ENCODE results near the gene CMTM1.
"Not testable (repeated sequence)": the region's sequence is repeated elsewhere in the genome, so short reads cannot be mapped to it uniquely, and the experiment has no call there.

Gene CMTM1

DNA sequence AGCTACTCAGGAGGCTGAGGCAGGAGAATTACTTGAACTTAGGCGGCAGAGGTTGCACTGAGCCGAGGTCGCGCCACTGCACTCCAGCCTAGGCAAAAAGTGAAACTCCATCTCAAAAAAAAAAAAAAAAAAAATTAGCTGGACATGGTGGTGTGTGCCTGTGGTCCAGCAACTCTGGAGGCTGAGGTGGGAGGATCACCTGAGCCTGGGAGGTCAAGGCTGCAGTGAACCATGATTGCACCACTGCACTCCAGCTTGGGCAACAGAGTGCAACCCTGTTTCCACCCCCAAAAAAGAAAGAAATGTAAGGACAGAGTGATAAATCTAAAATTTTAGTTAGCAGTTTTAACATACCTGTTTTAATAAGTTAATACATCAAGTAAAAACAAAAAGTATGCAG lies 30.3 kb downstream of the CMTM1 start:
- not testable (repeated sequence) for DNase-seq

DNA sequence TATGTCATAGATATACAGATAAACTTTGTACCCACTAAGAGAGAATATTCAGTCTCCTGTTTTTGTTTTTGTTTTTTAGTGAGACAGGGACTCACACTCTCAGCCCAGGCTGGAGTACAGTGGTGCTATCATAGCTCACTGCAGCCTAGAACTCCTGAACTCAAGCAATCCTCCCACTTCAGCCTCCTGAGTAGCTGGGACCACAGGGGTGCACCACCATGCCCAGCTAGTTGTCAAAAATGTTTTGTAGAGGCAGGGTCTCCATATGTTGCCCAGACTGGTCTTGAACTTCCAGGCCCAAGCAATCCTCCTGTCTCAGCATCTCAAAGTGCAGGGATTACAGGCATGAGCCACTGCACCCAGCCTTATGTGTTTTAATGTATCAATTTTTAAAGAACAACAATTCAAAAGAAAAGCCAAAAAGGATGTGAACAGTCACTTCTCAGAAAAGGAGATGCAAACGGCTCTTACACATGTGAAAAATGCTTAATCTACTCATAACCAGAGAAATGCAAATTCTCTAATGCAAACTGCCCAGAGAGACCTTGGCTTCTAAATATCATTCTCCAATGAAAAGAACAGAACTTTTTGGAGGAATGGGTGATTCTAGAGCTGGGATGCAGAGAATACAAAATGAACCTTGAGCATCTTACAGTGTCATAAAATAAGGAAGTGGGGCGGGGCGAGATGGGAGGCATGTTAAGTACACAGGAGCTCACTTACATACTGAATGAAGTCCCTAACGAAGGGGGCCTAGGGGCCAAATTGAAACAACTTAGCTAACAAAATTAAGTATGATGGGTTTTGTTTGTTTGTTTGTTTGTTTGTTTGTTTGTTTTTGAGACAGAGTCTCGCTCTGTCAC lies 31.0 kb downstream of the CMTM1 start:
- peak; percentile 67 for DNase-seq

DNA sequence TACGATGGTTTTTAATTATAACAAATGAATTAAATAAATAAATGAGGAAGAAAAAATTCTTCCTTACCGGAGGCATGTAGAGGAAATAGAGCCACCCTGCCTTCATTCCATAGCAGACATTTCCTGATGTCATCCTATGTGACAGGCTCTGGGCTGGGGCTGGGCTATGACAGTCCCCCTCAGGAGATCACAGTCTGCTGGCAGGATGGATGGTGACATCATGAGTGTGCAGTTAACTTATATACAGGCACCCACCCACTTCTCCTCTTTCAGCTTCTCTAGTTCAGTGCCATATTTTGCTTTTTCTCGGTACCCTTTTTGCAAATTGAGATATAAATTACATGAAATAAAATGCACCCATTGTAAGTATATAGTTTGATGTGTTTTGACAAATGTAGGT lies 31.9 kb downstream of the CMTM1 start:
- peak; percentile 45 for DNase-seq

DNA sequence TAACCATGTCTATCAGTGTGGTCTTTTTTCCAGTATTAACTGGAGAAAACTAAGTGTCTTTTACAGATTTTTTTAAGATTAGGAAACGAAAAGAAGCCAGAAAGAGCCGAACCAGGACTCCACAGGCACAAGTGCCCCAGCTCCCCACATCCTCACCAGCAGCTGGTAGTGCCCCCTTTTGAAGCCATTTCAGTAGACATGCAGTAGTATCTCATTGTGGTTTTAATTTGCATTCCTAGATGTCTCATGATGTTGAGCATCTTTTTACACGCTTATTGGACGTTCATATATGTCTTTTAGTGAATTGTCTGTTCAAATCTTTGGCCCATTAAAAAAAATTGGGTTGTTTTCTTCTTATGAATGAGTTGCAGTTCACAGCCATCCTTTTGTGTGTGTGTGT lies 33.5 kb downstream of the CMTM1 start:
- DNase-seq: no peak

DNA sequence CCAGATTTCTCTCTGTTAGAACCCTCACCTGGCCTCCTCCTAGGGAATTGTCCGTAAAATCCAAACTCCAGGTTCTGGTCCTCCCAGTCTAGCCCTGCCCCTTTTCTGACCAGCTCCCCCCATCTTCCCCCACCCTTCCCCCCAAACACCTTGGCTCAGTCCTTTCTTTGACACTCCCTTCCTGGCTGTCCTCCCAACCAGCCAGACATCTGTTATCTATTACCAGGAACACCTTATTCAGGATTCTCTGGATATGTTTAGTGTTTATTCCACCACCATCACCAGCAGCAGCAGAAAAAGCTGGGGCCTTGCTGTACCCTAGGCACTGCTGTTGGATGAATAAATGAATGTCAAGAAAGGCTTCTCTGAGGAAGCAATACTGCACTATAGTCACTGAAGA lies 34.2 kb downstream of the CMTM1 start:
- DNase-seq: no peak

DNA sequence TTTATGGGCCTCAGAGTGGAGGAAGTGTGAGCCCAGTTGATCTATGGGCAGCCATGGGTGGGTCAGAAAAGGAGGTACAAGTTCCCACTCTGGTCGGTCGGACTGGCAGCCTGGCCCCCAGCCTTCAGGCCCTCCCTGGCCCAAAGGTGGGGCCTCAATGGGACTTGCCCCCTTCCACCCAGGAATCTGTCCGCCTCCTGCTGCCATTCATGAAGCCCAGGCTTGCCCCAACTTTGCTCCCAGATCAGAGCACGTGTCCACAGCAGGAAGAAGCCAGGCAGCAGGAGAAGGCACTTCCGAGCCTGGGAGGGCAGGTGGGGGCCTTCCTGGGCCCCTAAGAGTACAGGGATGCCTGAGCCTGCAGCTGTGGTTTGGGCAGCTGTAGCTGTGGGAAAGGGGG lies 35.2 kb downstream of the CMTM1 start:
- no peak for DNase-seq

DNA sequence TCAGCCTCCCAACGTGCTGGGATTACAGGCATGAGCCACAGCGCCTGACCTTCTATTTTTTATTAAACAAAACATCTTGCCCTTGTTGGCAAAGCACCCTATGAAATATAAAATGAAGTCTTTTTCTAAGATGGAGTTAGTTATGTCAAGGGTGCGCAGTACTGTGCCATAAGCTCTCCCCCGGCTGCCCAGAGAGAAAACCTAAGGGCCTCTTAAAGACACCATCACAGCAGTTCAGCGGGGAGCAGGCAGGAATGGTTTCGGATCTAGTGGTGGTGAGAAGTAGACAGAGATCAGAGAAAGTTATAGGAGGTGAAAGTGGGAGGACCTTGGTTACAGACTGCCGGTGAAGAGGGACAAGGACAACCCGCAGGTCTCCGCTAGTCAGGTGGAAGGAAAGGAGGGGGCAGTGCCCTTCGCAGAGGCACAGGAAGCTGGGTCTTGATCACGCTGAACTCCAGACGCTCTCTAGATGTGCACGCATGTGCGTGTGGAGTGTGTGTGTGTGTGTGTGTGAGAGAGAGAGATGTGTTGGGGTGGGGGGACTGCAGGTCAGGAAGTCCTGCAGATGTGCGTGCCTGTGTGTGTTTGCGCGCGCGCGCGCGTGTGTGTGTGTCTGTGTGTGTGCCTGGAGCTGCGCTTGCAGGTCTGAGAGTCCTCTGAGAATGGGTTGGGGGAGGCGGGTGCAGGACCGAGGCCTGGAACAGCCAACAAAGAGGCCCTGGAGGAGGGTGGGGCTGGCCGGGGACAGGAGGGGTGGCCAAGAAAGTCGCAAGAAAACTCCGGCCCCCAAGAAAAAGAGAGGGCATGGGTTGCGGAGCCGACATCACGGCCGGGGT lies 37.5 kb downstream of the CMTM1 start:
- DNase-seq: peak; percentile 86

DNA sequence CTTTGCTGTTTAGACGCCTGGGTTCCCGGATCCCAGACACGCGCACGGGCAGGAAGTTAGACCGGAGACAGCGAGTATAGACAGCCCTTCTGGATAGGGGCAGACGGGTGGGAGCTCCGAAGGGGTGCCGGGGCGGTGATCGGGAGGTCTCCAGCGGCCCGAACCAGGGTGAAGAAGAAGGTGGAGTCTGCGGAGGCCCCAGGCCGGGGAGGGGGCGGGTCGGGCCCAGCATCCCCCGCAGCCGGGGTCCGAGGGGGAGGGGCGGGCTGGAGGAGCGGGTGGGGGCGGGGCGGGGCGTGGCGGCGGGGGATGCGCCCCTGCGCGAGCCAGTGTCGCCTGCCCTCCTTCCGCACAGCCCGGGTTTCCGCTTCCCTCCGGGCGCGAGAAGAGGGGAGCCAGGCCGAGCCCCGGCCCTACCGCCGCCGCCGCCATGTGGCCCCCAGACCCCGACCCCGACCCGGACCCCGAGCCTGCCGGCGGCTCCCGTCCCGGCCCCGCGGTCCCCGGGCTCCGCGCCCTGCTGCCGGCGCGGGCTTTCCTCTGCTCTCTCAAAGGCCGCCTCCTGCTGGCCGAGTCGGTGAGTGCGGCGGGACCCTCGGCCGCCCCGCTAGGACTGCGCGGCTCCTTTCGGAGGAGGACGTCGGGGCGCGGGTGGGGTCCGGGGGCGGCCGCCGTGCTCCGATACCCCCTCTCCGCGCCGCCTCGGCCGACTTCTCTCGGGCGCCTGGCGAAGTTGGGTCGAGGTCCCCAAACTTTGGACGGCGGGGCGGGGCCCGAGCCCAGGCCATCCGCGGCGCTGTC lies 38.3 kb downstream of the CMTM1 start, which contains the start of gene CMTM3:
Gene CMTM3, plus strand, starts transcription at position 329 of the 801 bp plus-strand sequence. Its CDS starts 102 bp downstream, at position 431.
- DNase-seq: peak; percentile 83

DNA sequence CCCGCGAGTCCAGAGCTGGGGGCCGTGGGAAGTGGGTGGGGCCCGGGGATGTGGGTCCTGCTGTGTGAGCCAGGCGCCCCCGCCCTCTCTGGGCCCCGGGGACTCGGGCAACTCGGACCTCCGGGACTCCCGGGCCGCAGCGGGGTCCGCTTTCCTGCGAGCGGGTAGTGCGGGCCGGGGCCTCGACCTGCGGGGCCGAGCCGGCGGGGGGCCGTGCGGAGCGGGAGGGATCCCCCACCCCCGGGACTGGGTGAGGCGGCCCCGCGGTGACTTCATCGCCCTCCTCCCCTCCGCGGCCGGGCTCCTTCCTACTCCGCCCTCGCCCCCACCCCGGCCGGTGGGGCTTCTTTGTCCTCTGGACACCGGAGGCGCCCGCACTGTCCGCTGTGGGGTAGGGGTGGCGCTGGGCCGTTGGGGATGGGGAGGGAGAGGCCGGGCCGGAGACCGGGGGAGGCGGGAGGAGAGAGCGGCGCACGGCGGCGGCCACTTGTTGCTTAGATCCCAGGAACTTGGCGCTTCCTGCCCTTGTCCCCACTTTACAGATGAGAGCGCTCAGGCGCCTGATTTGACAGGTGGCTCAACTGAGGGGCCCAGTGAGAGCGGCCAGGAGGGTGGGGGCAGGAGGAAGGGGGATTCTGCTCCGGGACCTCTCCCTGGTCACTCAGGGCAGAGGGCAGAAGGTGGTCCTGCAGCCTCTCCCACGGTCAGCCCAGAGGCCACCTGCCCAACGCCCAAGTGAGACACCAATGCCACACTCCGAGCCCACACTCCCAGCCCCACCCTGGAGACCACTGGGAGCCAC lies 39.1 kb downstream of the CMTM1 start:
- peak; percentile 30 for DNase-seq

DNA sequence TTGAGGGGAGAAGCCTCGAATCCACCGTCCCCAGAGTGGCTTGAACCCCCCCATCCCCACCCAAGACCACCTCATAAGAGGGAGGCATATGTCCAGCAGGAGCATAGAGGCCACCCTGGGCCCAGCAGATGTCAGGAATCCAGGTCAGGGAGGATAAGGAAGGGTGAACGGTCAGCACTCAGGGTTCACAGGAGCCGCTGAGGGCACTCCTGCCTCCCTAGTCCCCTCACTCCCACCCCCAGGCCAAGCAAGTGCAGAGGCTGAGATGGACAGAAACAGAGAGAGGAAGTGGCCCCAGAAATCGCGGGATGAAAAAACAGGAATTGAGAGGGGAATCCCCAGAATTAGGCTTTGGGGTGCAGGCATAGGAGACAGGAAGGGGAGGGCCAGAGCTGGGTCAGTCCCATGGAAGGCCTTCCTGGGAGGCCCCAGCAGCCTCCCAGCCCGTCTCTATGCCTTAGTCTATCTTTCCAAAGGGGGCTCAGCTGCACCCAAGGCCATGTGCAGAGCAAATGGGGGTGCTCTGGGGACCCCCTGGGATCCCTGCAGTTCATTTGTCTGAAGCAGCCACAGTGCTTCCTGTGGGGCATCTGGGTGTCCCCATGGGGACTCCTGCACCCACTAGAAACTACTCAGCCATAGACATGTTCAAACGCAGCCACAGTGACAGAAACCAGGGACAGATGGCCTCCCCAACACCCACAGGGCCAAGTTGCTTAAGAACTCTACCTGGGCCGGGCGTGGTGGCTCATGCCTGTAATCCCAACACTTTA lies 39.9 kb downstream of the CMTM1 start:
- DNase-seq: peak; percentile 36

DNA sequence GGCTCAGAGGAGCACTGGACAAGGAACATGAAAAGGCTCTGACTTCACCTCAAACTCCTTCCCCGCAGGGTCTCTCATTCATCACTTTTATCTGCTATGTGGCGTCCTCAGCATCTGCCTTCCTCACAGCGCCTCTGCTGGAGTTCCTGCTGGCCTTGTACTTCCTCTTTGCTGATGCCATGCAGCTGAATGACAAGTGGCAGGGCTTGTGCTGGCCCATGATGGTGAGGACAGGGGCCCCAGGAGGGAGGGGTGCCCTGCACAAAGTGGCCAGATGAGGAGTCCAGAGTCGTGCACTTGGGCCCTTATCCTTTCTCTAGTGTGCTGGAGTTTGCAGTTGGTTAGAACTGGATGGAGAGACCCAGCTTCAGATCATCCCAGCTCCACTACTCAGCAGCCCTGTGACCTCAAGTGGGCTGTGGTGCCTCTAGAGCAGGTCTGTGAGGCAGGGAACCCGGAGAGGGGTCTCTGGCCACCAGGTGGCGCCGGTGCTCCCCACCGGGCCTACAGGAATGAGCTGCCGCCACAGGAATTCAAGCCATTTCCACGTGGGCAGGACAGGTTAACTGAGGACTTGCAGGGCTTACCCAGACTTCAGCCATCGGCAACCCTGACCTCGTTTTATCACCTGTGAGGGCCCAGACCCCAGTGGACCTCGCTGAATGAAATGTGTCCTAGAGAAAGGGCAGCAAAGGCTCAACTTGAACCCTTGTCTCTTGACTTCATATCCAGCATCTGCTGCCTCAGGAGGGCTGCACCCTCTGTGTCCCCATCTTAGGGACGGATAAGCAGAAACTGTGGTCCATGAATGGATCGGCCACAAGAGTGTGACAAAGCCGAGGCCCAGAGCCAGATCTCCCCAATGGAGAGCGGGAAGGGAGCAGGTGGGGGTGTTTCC lies 42.3 kb downstream of the CMTM1 start:
- DNase-seq: peak; percentile 92

DNA sequence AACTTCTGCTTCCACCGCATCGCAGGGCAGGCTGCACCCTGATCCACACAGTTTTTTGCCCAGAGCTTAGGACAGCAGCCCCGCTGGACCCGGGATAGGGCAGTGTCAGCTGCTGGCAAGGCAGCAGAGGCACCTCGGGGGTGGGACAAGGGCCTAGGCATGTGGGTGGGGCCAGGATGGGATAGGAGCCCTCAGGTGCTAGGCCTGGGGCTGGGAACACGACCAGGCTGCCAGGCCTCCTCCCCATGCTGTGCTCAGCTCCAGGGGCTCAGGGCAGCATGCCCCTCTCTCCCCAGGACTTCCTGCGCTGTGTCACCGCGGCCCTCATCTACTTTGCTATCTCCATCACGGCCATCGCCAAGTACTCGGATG lies 42.9 kb downstream of the CMTM1 start:
- no peak for DNase-seq

DNA sequence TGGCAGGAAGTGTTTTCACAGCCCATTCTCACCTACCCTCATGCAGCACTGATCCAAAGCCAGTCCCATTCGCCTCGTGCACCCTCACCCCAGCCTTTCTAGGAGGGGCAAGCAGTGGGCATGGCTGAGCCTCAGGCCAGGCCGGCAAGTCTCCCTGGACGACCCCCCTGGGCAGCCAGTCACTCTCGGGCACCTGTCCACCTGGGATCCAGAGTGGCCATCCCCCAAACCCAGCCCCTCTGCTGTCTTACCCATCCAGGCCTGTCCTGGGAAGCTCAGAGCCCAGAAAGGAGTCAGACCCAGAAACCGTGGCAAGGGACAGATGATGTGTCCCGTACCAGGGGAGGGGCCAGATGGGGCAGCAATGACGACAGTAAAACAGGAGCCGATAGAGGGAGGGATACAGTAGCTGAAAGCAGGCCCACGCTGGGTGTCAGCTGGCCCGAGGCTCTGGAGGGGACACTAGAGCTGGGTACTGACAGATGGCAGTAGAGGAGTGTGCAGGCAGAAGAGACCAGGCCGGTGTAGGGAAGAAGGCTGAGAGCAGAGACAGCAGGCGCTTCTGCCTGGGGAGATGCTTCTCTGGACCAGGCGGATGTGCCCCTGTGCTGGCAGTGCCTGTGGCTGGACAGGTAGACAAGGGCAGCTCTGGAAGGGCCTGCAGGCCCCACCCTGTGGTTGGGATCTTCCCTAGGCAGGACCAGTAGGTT lies 44.0 kb downstream of the CMTM1 start:
- DNase-seq: no peak

DNA sequence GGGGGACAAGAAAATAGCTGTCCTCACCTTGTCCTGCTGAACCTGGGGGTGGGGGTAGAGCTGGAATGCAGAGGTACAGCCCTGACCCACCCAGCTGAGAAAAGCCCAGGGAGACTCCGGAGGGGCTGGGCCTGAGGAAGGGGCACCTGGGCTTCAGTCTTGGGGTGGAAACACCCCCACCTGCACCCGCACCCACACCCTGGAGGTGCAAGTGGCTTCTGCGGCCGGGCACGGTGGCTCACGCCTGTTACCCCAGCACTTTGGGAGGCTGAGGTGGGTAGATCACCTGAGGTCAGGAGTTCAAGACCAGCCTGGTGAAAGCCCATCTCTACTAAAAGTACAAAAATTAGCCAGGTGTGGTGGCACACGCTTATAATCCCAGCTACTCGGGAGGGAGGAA lies 45.7 kb downstream of the CMTM1 start:
- DNase-seq: not testable (repeated sequence)

DNA sequence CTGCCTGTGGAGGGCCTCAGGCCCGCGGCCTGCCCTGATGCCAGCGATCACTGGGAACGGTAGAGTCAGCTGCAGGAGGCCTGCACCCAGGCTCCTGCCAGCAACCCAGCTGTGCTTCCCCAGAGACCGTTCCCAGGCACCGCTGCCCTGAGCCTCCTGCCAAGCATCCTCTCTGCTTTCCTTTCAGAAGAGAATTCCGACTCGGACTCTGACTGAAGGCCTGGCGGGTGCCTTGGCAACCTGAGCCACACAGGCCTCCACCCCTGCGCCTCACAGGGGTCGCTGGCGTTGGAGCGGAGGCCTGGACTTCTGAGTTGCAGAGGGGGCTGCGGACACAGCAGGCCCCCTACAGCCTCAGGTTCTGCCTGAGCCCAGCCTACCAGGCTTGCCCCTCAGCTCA lies 46.2 kb downstream of the CMTM1 start:
- no peak for DNase-seq

DNA sequence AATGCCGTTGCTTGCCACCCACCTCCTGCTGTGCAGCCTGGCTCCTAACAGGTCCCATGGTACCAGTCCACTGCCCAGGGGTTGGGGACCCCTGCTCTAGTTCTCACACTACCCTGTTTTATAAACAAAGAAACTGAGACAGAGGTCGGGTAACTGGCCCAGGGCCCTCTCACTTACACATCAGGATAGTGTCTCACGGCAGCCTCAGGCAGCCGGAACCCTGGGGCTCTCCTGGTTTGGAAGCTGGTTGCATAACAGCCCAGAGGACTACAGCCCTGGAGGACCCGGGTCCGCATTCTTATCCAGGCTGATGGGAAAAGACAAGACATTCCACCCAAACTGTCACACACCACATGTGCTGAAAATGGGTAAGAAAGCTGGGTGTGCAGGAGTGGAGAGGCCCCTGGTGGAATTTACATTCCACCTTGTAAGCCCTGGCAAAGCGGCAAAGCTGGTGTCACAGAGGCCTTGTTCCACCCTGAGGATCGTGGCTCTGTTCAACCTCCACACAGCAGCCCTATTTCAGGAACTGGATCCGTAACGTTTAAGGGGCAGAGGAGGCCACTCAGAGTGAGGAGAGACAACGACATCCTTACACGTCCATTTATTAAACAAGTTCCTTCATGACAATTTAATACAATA lies 48.0 kb downstream of the CMTM1 start:
- no peak for DNase-seq

DNA sequence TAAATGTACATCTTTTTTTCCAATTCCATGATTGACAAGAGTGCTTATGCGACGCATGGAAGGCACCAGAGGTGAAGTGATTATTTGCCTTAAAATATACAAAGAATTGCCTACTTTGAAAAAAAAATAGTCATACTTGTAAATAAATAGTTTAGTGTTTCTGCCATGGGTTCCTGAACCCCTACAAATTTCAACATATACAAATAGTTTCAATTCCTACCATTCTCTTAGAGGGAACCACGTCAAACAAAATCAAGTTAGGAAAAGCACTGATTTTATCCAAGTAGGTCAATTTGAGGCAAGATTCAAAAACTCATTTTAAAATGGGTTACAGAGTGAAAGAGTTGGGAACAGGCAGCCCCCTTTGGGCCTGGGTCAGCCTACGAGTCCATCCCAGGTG lies 49.9 kb downstream of the CMTM1 start:
- DNase-seq: no peak

DNA sequence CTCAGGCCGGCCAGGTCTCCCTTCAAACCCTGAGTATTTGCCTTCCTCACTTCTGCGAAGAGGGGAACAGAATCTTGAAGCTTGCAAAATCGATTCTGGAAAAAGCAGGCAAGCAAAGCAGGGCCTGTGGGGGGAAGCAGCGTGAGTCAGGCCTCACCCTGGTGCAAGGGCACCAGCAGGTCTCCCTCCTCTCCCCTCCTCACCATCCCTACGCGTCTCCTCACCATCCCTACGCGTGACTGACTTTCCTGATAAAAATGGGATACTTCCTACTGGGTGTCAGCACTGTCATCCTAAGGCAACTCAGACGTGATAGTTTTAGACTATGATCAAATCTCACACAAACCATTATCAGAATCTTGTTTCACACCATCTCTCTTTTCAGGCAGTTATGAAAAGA lies 50.4 kb downstream of the CMTM1 start:
- DNase-seq: no peak

DNA sequence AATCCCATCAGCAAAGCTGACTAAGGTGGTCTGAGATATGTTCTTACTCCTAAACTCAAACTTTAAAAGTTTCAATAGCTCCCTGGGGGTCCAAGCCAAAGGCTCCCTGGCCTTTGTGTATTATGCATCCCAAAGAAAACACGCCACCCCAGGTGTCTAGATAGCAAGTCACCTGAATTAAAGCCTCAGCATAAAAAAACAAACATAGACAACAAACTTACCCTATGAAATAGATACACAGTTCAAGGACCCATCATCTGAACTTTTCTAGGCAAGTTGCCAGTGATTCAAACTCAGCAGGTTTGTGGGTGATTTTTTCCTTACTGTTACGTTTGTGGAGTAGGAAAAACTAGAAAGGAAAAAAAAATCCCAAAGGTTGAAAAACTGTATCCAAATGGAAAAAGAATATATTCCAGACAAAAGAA lies 50.8 kb downstream of the CMTM1 start:
- DNase-seq: no peak
